Measurements from ENCODE around the gene CELA3A.

CELA3A gene

GRCh38 chr1:22037520-22037919 lies 36.1 kb downstream of the CELA3A start:
- H3K27me3 ChIP-seq (ENCODE audit: insufficient read depth, low read length, poor library complexity, severe bottlenecking), result no peaks in the 10 kb centered on the region
- peak overlapping the region; percentile 46; the same call in 1 of the 2 replicates for H2AFZ ChIP-seq (ENCODE audit: low read length)
- no peak overlapping the region for H3K4me2 ChIP-seq (ENCODE audit: low read depth, low read length, poor library complexity, severe bottlenecking)
- no peaks in the 10 kb centered on the region for H4K20me1 ChIP-seq (ENCODE audit: insufficient read depth, low read length, poor library complexity, severe bottlenecking)
- no peaks in the 10 kb centered on the region for H3K36me3 ChIP-seq (ENCODE audit: insufficient read depth, low read length)
- no peak for TF ChIP-seq CTCF (conservative IDR thresholded peaks at IDR 0.05; ENCODE audit: low read length)
- no peak for TF ChIP-seq EZH2phosphoT487 (IDR thresholded peaks at IDR 0.05; ENCODE audit: borderline replicate concordance)
- H3K4me1 ChIP-seq (ENCODE audit: insufficient read depth, low read length, poor library complexity, severe bottlenecking), result peaks cover 31% of the 10 kb centered on the region
- no peak overlapping the region for H3K9ac ChIP-seq (ENCODE audit: low read depth, low read length, poor library complexity, severe bottlenecking)
- peaks cover 3% of the 10 kb centered on the region; the same call in 1 of the 2 replicates for H3F3A ChIP-seq (ENCODE audit: low read depth)
- no peaks in the 10 kb centered on the region for H3K9me3 ChIP-seq (ENCODE audit: insufficient read depth, low read depth, low read length)
- no peaks in the 10 kb centered on the region for H3K79me2 ChIP-seq (ENCODE audit: insufficient read depth, low read length)
- H3K9me2 ChIP-seq (replicated peaks; ENCODE audit: low read depth, low read length), result no peaks in the 10 kb centered on the region
- no peak overlapping the region for H3K4me3 ChIP-seq (ENCODE audit: low read length, poor library complexity, severe bottlenecking)

- no peak overlapping the region for H3K4me2 ChIP-seq (ENCODE audit: low read depth, low read length, poor library complexity, severe bottlenecking)
- no peak overlapping the region for H3K4me3 ChIP-seq (ENCODE audit: low read length, poor library complexity, severe bottlenecking)
- peaks cover 3% of the 10 kb centered on the region; the same call in 1 of the 2 replicates for H3F3A ChIP-seq (ENCODE audit: low read depth)
- no peak overlapping the region for H3K9ac ChIP-seq (ENCODE audit: low read depth, low read length, poor library complexity, severe bottlenecking)
- H3K79me2 ChIP-seq (ENCODE audit: insufficient read depth, low read length), result no peaks in the 10 kb centered on the region
- no peaks in the 10 kb centered on the region for H3K9me3 ChIP-seq (ENCODE audit: insufficient read depth, low read depth, low read length)
- no peaks in the 10 kb centered on the region for H4K20me1 ChIP-seq (ENCODE audit: insufficient read depth, low read length, poor library complexity, severe bottlenecking)
- H3K4me1 ChIP-seq (ENCODE audit: insufficient read depth, low read length, poor library complexity, severe bottlenecking), result peaks cover 36% of the 10 kb centered on the region
- H3K9me2 ChIP-seq (replicated peaks; ENCODE audit: low read depth, low read length), result no peaks in the 10 kb centered on the region
- no peaks in the 10 kb centered on the region for H3K36me3 ChIP-seq (ENCODE audit: insufficient read depth, low read length)
- peak overlapping the region; percentile 46; the same call in 1 of the 2 replicates for H2AFZ ChIP-seq (ENCODE audit: low read length)
- H3K27me3 ChIP-seq (ENCODE audit: insufficient read depth, low read length, poor library complexity, severe bottlenecking), result no peaks in the 10 kb centered on the region
- TF ChIP-seq EZH2phosphoT487 (IDR thresholded peaks at IDR 0.05; ENCODE audit: borderline replicate concordance) (no peak), CTCF (conservative IDR thresholded peaks at IDR 0.05; ENCODE audit: low read length) (no peak)
Measured at GRCh38 chr1:22038036-22038435, 36.6 kb downstream of the CELA3A start.

GRCh38 chr1:22039594-22040285 lies 38.3 kb downstream of the CELA3A start:
- H3K4me2 ChIP-seq (ENCODE audit: low read depth, low read length, poor library complexity, severe bottlenecking), result peak overlapping the region; percentile 68

More at GRCh38 chr1:22039594-22040285, 38.3 kb downstream of the CELA3A start:
- H3K79me2 ChIP-seq (ENCODE audit: insufficient read depth, low read length), result no peaks in the 10 kb centered on the region
- no peaks in the 10 kb centered on the region for H4K20me1 ChIP-seq (ENCODE audit: insufficient read depth, low read length, poor library complexity, severe bottlenecking)
- peak overlapping the region; percentile 76; the same call in 1 of the 2 replicates for H2AFZ ChIP-seq (ENCODE audit: low read length)
- H3K9me2 ChIP-seq (replicated peaks; ENCODE audit: low read depth, low read length), result no peaks in the 10 kb centered on the region
- peak; percentile 30; the same call in 1 of the 2 replicates for TF ChIP-seq CTCF (conservative IDR thresholded peaks at IDR 0.05; ENCODE audit: low read length)
- TF ChIP-seq EZH2phosphoT487 (IDR thresholded peaks at IDR 0.05; ENCODE audit: borderline replicate concordance), result no peak
- peak overlapping the region; percentile 72 for H3K4me3 ChIP-seq (ENCODE audit: low read length, poor library complexity, severe bottlenecking)
- no peaks in the 10 kb centered on the region for H3K9me3 ChIP-seq (ENCODE audit: insufficient read depth, low read depth, low read length)
- no peaks in the 10 kb centered on the region for H3K36me3 ChIP-seq (ENCODE audit: insufficient read depth, low read length)
- peaks cover 3% of the 10 kb centered on the region; the same call in 1 of the 2 replicates for H3F3A ChIP-seq (ENCODE audit: low read depth)
- no peaks in the 10 kb centered on the region for H3K27me3 ChIP-seq (ENCODE audit: insufficient read depth, low read length, poor library complexity, severe bottlenecking)
- H3K4me1 ChIP-seq (ENCODE audit: insufficient read depth, low read length, poor library complexity, severe bottlenecking), result peaks cover 40% of the 10 kb centered on the region
- H3K9ac ChIP-seq (ENCODE audit: low read depth, low read length, poor library complexity, severe bottlenecking), result peak overlapping the region; percentile 61

Measured in Loucy (cell line).